M059J (cell line): ENCODE data around the gene CCR6. TPM values are rescaled to one million over a fixed set of nuclear protein-coding genes. Genes with fewer than 3 reads are reported as not detected.
"Not testable (repeated sequence)": the region's sequence is repeated elsewhere in the genome, so short reads cannot be mapped to it uniquely, and the experiment has no call there.

Experiments
- DNase-seq: peaks from one replicate; pipeline ENCODE4 v3.0.0-alpha.2; 2012; ENCODE audit warnings: low read depth
- total RNA-seq: library from RNA; depleted of rRNA; stranded (reverse); fragments of >200 nt; shearing (Covaris generic); gene quantifications from 2 replicates; pipeline ENCODE4 v1.2.3, GENCODE V29; 2014; rRNA removed

The CCR6 gene
- total RNA-seq: 0.57 TPM in 1 of 2 replicates, not detected in the other

DNA sequence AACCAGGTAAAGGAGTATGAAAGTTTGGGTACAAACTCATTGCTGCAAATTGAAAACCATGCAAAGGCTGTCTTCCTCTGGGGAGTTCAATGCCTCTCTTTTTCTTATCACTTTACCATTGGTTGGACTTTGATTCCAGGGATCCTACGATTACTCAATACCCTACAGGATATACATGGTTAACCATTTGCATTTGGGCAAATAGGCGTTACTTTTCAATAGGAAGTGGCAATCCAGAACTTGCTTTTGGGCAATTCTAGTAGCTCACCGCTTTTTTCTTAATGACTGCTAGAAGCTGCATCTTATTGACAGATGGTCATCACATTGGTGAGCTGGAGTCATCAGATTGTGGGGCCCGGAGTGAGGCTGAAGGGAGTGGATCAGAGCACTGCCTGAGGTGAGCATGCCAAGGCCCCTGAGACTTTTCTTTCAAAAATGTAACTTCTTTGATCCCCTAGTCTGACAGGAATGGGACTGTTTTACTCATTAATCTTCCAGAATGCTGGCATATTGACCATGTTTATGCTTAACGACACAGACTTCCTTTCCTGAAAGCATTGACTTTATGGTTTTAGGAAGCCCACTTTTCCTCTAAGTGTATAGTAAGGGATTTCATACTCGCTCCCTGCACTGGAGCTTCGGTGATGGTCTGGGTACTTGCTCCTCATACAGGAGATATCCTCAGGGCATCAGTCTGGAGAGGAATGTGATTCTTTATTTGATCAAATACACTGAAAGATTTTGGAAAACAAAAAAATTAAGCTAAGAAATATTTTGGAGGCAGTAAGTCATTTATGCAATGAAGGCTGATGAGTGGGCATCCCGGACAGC, at the start of gene CCR6:
Gene CCR6, plus strand, starts transcription at position 270 of the 831 bp plus-strand sequence. CDS start 13,039 bp downstream, outside the sequence.
- no peak for DNase-seq

DNA sequence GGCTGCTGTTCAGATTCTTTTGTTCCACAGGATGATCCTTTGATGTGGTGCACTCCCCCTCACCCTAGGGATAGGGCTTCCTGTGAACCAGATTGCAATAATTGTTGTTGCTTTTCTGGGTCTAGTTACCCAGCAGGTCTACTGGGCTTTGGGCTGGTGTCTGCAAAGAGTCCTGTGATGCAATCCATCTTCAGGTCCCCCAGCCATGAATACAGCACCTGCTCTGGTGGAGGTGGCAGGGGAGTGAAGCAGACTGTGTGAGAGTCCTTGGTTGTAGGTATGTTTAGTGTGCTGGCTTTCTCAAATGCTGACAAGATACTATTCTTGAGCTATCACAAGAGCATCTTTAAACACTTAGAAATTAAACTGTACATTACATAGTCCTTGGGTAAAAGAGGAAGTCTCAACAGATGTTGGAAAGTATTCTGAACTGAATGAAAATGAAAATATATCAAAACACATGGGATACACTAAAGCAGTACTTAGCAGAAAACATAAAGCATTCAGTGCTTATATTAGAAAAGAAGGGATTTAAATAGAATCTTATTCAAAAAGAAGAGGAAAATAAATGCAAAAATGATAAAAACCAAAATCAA, 49.1 kb upstream of the CCR6 start:
- no peak for DNase-seq

DNA sequence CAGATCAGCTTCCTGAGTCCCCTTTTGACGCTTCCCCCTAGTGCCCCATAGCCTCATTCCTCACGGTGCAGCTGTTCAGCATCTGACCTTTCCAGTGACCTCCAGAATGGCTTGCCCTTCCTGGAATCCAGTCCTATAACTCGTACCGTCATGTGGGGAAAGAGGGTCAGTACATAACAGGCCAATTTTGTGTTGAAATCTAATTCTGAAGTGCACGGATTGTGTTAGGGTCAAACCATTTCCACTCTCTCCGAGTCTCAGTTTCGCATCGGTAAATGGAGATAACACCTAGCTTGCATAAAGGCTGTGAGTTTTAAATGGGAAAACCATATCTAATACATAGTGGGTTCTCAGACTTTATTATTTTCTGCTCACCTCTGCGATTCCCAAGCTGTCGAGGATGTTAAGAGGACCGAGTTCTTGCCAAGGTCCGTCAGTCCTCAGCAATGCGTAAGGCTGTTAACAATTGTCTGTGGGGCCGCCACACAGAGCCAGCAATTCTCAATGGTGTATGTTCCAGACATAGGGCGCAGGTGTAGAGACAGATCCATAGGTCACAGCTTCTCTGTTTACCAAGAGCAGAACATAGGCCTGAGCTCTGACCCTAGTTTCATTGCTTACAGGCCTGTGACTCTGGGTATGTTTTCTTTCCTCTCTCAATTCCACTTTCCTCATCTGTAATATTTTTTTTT, 45.5 kb upstream of the CCR6 start:
- DNase-seq: no peak

DNA sequence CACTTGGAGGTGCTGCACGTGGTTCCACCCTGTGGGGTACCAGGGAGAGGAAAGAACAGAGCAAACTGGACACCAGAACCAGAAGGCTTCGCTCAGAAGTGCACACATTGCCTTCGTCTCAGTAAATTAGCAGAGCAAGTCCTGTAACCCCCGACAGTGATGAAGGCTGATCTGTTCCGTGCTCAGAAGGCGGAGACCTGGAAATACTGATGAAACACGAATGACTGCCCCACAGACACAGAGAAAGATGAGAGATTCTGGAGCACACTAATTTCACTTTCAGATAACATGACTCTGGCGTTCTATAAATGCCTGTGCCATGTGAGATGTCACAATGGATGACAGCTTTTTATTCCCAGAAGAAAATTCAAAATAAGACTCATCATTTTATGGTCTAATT, 44.2 kb upstream of the CCR6 start:
- no peak for DNase-seq

DNA sequence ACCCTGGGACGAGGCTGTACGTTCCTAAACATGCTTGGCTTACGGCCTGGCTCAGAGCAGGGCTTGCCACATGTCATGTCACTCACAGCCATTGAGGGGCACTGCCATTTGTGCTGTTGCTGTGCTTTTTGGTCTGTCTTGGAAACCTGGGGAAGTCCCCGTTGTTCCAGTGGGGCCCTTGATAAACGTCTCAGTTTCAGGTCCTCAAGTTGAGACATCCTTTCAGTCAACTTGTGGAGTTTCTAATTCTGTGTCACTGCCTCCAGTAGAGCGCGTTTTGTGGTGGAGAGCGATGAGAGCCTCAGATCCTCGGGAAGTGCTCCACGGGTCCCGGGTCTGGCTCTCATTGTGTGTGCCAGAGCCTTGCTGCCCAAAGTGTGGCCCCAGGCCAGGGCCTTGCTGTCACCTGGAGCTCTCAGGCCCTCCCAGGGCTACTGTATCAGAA, 43.0 kb upstream of the CCR6 start:
- no peak for DNase-seq

DNA sequence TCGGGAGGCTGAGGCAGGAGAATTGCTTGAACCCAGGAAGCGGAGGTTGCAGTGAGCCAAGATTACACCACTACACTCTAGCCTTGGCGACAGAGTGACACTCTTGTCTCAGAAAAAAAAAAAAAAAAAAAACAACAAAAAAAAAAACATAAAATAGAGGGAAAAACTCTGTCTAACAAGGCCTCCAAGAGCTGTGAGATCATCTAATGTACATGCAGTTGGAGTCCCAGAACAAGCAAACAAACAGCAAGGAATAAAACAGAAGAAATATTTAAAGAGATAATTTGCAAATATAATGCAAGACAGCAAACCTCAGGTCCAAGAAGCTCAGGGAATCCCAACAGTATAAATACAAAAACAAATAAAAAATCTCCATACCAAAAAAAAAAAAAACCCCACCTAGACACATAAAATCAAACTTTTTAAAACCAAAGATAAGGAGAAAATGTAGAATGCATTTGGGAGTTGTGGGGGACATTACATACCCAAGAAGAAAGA, 35.0 kb upstream of the CCR6 start:
- DNase-seq: no peak

DNA sequence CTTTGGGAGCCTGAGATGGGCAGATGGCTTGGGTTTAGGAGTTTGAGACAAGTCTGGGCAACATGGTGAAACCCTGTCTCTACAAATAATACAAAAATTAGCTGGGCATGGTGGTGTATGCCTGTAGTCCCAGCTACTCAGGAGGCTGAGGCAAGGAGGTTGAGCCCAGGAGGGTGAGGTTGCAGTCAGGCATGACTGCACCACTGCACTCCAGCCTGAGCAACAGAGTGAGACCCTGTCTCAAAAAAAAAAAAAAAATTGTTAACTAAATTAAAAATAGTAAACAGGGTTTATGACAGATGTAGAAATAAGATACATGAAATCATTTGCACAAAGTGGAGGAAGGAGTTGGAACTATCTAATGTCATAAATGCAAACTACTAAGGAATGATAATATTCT, 34.2 kb upstream of the CCR6 start:
- not testable (repeated sequence) for DNase-seq

DNA sequence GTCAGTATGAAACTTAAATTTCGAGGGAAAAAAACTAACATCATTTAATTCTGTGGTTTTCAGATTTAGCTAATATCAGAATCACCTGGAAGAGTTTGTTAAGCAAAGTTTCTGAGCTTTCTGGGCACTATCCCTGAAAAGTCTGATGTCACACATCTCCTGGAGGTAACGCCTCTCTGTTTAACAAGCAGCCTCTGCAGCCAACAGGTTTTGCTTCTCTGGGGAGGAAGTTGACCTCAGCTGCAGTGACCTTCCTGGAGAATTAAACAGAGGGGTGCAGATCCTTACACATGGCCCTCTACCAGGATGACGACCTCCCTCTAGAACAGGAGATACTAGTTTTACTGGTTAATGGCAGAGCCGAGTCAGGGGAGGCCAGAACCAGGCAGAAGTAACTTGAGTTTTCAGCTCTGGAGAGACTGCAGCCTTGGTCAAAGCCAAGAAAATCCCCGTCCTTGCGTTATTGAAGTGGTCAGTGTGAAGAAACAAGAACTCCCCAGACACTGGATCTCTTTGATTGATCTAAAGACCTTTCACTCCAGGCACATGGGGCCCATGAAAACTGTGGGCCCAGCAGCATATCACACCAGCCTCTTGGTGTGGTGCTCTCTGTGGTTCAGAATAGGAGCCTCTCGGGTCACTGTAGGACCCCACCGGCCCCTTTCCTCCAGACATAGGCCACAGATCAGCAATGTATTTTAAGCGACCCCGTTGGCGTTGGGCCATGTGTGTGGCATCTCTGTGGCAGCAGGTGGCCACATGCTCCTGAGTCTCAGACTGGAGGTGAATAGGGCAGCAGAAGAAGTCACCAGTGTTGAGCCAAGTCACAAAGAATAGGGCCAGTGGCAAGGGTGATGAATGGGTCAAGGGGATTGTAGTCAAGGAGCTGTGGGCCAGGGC, 33.4 kb upstream of the CCR6 start:
- DNase-seq: no peak

DNA sequence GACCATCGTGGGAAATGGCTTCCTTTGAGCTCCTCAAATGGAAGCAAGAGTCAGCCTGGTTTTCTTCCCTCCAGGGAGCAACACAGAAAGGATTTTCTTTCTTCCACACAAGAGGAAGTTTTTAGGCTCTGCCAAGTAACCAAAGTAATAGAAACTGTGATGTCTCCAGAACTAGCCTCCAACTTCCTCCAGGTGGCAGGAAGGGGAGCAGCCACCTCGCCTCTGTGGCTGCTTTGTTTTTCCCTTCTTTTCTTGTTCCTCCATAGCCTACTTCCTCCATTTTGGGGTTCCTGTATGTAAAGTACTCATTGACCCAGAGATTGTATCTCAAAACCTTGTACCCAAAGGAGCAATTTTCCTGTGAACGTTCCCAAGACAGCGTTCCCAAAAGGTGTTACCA, 32.7 kb upstream of the CCR6 start:
- no peak for DNase-seq

DNA sequence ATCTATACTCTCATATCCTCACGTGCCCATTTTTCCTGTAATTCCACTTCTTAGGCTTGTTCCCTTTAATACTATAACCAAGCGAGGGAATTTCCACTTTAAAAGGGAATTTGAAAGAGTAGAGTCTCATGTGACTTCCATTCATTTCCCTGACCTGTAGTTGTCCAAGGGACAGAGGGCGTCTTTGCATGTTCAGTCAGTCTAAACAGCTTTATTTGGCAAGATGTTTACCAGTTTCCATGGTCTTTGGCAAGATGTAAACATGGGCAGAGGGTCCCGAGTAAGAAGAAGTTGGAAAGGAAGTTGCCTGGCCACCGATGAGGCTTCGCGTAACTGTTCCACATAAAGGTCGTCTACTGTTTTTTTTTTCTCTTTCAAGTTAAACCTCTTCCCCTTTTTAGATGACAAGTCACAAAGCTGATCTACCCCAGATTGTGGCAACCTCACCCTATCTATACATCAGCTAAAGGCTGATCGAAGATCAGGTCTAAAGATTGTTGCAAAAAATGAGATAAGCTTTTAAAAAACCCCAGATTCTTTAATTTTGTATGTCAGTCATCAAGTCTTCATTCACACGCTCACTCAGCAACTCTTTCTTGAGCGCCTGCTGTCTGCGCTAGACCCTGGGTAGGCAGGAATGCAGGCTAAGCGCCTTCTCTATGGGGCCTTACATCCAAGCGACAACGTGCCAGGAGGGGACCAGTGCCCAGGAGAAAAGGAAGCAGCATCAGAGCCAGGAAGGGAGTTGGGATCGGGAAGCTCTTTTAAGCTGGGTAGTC, 31.7 kb upstream of the CCR6 start:
- no peak for DNase-seq

DNA sequence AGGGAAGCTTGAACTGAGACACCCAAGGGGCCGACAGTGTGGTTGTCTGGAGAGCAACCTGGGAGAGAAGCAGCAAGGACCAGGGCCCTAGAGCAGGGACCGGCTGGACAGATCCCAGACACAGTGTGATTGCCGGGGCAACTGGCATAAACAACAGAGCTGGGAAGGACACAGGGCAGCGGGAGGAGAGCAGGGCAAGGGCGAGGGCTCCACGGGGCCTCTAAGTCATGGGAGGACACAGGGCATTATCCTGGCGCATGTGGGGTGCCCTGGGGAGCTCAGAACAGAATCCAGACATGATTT, 31.1 kb upstream of the CCR6 start:
- no peak for DNase-seq

DNA sequence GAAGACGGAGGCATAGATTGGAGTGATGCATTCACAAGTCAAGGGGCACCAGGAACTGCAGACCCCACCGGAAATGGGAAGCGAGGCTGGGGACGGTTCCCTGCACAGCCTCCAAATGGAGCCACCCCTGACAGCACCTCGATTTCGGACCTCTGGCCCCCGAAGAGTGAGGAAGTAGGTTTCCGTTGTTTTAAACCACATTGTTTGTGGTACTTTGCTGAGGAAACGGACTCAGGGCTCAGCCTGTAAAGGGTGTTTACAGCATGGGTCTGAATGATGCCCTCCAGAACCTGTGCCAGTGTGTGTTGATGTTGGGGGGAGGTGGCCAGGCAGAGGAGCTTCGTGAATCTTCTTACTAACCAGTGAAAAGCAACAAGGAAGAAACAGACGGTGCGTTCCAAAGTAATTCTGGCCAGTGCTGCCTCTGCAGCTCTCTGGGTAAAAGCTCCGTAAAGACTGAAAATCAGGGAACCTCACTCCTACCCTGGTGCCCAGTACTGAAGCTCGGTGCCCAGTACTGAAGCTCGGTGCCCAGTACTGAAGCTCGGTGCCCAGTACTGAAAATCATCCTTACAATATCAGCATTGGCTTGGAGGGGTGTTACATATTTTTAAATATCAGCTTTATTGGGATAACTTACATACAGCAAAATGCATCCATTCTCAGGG, 30.1 kb upstream of the CCR6 start:
- DNase-seq: no peak

DNA sequence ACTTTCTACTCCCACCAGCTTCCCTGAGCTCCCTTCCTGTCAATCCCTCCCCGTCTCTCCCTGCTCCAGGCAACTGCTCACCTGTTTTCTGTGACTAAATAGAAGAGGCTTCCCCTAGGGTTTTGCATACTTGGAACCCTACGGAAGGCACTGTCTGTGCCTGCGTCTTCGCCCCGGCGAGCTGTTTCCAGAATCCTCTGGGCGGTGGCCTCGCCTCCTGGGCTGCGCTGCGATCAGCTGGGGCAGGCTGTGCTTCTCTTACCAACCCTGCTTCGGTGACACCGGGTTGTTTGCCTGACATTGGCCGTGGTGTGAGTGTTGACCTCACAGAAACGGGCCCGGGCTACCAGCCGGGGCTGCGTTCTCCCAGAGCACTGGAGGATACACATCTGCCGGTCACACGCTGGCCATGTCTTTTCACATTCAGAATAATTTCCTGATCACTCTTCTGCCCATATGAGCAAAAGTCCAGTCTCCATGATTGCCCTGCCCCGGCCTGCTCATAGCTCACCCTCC, 29.4 kb upstream of the CCR6 start:
- no peak for DNase-seq

DNA sequence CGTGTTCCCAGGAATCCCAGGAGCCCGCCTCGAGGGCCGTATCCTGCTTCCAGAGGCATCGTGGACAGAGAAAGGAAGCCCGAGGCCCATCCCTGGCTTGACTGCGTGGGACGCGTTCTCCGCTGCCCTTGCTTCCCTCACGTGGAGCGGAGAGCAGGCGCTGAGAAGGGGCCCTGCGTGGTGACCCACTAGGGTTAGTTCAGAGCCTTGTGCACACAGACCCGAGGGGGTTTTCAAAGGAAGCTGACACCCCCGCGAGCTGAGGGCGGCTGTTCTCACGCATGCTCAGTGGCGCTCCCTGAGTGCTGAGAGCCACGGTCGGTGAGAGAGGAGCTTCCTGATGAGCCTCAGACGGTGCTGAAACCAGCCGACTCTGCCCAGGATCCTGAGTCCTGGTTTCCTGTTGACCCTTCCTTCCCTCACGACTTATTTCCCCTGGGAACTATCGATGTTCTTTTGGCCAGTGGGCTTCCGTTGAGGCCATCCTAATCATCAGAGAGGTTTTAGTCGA, 28.9 kb upstream of the CCR6 start:
- no peak for DNase-seq

DNA sequence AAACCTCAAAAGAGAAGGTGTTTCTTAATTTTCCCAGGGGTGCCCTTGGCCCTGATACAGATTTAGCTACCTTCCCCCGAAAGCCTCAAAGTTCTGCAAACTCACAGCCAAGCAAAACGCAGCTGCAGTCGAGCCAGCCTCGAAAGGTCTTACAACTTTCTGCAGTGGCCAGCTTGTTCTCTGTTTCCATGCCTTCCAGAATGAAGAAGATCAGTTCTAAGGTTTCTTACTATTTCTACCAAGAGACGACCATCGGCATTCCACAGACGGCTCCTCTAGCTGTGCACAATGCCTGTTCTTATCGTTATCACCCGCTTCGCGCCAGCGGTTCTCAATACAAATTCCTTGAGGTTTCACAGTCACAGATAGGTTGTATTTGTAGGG, 28.5 kb upstream of the CCR6 start:
- no peak for DNase-seq

DNA sequence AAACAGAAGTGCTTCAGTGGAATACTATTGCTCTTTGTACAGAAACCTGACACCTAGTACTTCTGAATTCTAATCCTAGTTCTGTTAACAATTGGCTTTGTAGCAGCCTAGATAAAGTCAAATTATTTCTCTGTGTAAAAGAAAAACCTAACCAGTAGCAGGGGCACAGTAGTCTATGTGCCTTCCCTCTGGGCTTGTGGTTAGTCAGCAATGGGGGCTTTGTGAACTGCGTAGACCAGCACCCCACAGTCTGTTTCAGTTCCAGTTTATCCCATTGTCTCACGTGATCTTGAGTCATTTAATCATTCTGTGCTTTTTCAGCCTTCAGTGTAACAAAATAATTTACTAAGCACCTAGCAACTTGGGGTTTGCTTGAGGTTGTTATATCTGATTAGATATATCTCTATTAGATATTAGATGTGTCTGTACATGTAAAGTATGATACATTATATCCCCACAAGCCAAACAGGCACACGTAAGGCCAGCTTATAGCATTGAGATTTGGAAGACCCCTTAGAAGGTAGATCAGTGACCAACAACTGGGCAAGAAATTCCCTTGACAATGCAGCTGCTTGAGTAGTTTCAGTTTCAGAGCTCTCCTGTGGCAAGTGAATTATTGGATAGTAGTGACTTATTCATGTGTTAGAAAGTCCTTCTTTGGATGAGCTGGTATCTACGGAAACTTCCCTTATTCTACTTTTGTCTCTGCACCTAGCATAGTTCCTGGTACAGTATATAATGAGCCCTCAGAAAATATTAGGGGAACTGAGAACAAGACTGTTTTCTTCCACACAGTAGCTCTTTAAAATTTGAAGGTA, 27.9 kb upstream of the CCR6 start:
- DNase-seq: no peak

DNA sequence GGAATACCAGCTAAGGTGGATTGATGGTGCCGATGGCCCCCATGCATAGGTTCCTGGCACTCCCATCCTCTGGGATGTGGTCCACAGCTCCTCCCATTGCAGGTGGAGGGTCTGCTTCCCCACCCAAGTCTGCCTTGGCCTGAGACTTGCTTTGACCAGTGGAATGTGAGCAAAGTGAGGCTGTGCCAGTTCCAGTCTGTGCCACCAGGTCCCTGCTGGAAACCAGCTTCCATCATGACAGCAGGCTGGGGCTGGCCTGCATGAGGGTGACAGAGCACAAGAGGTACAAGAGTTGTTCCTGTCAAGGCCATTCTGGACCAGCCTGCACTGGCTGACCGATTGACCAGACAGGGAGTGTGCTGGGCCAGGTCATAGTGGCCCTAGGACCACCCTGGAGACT, 27.0 kb upstream of the CCR6 start:
- DNase-seq: no peak

DNA sequence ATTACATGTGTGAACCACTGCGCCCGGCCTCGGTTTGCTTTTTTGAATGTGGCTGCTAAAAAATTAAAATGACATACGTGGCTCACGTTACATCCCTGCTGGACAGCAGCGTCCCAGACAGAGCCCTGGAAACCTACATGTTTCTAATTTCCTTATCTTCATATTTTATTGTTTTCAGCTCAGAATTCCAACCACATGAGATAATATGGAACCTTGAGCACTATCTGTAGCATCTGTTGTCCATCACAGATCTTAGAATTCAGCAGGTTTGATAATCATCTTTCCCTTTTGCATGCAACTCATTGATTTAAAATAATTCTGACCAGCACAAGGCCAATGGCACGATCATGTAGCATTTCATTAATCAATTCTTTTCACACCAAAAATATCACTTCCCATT, 25.9 kb upstream of the CCR6 start:
- no peak for DNase-seq

DNA sequence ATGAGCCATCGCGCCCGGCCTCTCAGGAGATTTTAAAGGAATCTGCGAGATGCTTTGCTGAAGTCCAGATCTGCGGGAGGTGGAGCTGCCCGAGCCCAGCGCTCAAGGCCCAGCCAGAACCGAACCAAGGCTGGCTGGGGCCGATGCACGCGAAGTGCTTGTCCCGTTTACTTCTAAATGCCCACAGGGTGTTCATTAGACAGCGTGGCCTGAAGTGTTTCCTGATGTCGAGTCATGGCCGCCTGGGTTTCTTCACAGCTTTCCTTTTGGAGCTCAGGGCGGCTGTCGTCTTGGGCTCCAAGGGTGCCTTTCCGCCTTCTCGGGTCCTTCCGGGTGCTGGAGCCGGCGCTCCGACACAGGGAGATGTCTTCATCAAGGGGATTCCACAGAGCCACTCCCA, 25.1 kb upstream of the CCR6 start:
- DNase-seq: no peak
